LNCaP clone FGC (cell line): ENCODE measurements around the gene AATF.

Experiments
- DNase-seq: peaks from one replicate; pipeline ENCODE4 v3.0.0-alpha.2; 2011; ENCODE audit warnings: low read depth
- H3K4me3 ChIP-seq: 2 replicates; pipeline ENCODE4 v1.5.1; 2011; ENCODE audit warnings: mild to moderate bottlenecking, low read depth, low read length, control low read depth
- CTCF ChIP-seq: IDR thresholded peaks from 2 replicates; pipeline ENCODE4 v1.5.1; 2012; ENCODE audit warnings: mild to moderate bottlenecking; ENCODE audit not compliant: control insufficient read depth, insufficient read depth; ENCODE audit errors: extremely low read depth

The AATF gene

GRCh38 chr17:37086334-37086733 is 137.6 kb downstream of the AATF start:
- H3K4me3 ChIP-seq: no peak overlapping the region
- no peak for DNase-seq
- no peak for TF ChIP-seq CTCF

GRCh38 chr17:37086948-37087347 is 138.2 kb downstream of the AATF start:
- no peak for DNase-seq
- no peak for TF ChIP-seq CTCF
- H3K4me3 ChIP-seq: no peak overlapping the region

GRCh38 chr17:37087683-37088082 is 138.9 kb downstream of the AATF start:
- no peak for DNase-seq
- H3K4me3 ChIP-seq: no peak overlapping the region
- no peak for TF ChIP-seq CTCF

- peak; percentile 55 for DNase-seq
- no peak for TF ChIP-seq CTCF
- no peak overlapping the region for H3K4me3 ChIP-seq
Measured at GRCh38 chr17:37088459-37088858, 139.7 kb downstream of the AATF start.

GRCh38 chr17:37088913-37089312 is 140.2 kb downstream of the AATF start:
- no peak overlapping the region for H3K4me3 ChIP-seq
- TF ChIP-seq CTCF: peak; percentile 44
- DNase-seq: peak; percentile 63

- H3K4me3 ChIP-seq: no peak overlapping the region
- TF ChIP-seq CTCF: no peak
- DNase-seq: no peak
Measured at GRCh38 chr17:37089956-37090355, 141.2 kb downstream of the AATF start.

- no peak overlapping the region for H3K4me3 ChIP-seq
- DNase-seq: peak; percentile 35
- no peak for TF ChIP-seq CTCF
Measured at GRCh38 chr17:37090941-37091340, 142.2 kb downstream of the AATF start.
